ENCODE measurements around the gene ARSG. TPM values are rescaled to one million over a fixed set of nuclear protein-coding genes. Genes with fewer than 3 reads are reported as not detected.

Gene ARSG
- total and polyA plus RNA-seq, 2 of the 4 experiments (the other 2 are of a cell fraction): 2.9 to 3.0 TPM

- intact Hi-C loops (cut with micrococcal nuclease): no loop called here
These were observed 1.8 kb upstream of the ARSG start for GRCh38 chr17:68289473-68289872.

More at GRCh38 chr17:68289473-68289872, 1.8 kb upstream of the ARSG start:
- Histone ChIP-seq H3K9me1 (ENCODE audit: insufficient read depth, low read length) (no peaks in the 10 kb centered on the region), H2AFZ (replicated peaks; ENCODE audit: low read length, poor library complexity) (no peak overlapping the region), H3K36me3 (ENCODE audit: control insufficient read depth, insufficient read depth, low read length) (no peaks in the 10 kb centered on the region), H4K91ac (ENCODE audit: insufficient read depth, low read depth, low read length) (no peak overlapping the region), H3K79me1 (ENCODE audit: low read depth in 1 of 2, low read length in 2 of 2) (no peaks in the 10 kb centered on the region), H2BK120ac (ENCODE audit: low read depth, low read length) (no peak overlapping the region), H3K4me3 (ENCODE audit: insufficient read depth, low read depth, low read length) (no peak overlapping the region), H3K9me3 (ENCODE audit: control insufficient read depth, insufficient read depth, low read length) (no peaks in the 10 kb centered on the region), H3K4me1 (ENCODE audit: control insufficient read depth, insufficient read depth, low read length) (peaks cover 3% of the 10 kb centered on the region), H4K20me1 (ENCODE audit: insufficient read depth, low read length) (no peaks in the 10 kb centered on the region; the same call in 1 of the 2 replicates), H2AK5ac (ENCODE audit: low read depth, low read length) (no peak overlapping the region), H3K56ac (ENCODE audit: extremely low read depth, insufficient read depth, low read length) (no peak overlapping the region), H3K23ac (ENCODE audit: low read depth, low read length) (no peak overlapping the region), H3K4me2 (ENCODE audit: low read depth, low read length) (no peak overlapping the region), H4K5ac (ENCODE audit: low read depth, low read length) (no peak overlapping the region), H2BK5ac (ENCODE audit: low read depth, low read length, poor library complexity, severe bottlenecking) (no peak overlapping the region), H2AK9ac (replicated peaks; ENCODE audit: low read depth, low read length, poor library complexity) (no peak overlapping the region), H3K9ac (ENCODE audit: low read depth, low read length) (no peak overlapping the region), H2BK20ac (ENCODE audit: low read depth, low read length) (no peak overlapping the region), H3K14ac (replicated peaks; ENCODE audit: low read depth, low read length) (no peak overlapping the region), H2BK15ac (ENCODE audit: low read depth, low read length) (no peak overlapping the region), H3K4ac (ENCODE audit: low read depth, low read length) (no peak overlapping the region), H3K27ac (ENCODE audit: insufficient read depth, low read length) (no peak overlapping the region), H3K18ac (ENCODE audit: low read depth, low read length) (no peak overlapping the region), H3K27me3 (ENCODE audit: control insufficient read depth, insufficient read depth, low read length) (peaks cover 20% of the 10 kb centered on the region), H4K8ac (ENCODE audit: low read depth in 2 of 2, low read length in 2 of 2) (no peak overlapping the region)
- no peak for TF ChIP-seq BHLHE40 (IDR thresholded peaks at IDR 0.05; ENCODE audit: low read depth, low read length)
- no peak for TF ChIP-seq MAFK (IDR thresholded peaks at IDR 0.05; ENCODE audit: low read depth, low read length)
- TF ChIP-seq, protein P1, sequence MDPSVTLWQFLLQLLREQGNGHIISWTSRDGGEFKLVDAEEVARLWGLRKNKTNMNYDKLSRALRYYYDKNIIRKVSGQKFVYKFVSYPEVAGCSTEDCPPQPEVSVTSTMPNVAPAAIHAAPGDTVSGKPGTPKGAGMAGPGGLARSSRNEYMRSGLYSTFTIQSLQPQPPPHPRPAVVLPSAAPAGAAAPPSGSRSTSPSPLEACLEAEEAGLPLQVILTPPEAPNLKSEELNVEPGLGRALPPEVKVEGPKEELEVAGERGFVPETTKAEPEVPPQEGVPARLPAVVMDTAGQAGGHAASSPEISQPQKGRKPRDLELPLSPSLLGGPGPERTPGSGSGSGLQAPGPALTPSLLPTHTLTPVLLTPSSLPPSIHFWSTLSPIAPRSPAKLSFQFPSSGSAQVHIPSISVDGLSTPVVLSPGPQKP (IDR thresholded peaks at IDR 0.05; ENCODE audit: borderline replicate concordance, low read depth, low read length): no peak
- no peak for TF ChIP-seq RAD21 (IDR thresholded peaks at IDR 0.05; ENCODE audit: low read length)
- TF ChIP-seq, protein P2, sequence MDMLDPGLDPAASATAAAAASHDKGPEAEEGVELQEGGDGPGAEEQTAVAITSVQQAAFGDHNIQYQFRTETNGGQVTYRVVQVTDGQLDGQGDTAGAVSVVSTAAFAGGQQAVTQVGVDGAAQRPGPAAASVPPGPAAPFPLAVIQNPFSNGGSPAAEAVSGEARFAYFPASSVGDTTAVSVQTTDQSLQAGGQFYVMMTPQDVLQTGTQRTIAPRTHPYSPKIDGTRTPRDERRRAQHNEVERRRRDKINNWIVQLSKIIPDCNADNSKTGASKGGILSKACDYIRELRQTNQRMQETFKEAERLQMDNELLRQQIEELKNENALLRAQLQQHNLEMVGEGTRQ (IDR thresholded peaks at IDR 0.05; ENCODE audit: low read depth, low read length): no peak
- TF ChIP-seq CHD1 (IDR thresholded peaks at IDR 0.05; ENCODE audit: low read depth, low read length): no peak
- no peak for TF ChIP-seq CEBPB (IDR thresholded peaks at IDR 0.05; ENCODE audit: low read depth, low read length)
- no peak for TF ChIP-seq NFE2L2 (IDR thresholded peaks at IDR 0.05; ENCODE audit: low read depth, low read length)
- no peak for TF ChIP-seq MXI1 (IDR thresholded peaks at IDR 0.05; ENCODE audit: borderline replicate concordance, low read depth, low read length)
- TF ChIP-seq RFX5 (IDR thresholded peaks at IDR 0.05; ENCODE audit: low read depth, low read length): no peak
- TF ChIP-seq POLR2A (IDR thresholded peaks at IDR 0.05; ENCODE audit: low read depth, low read length): no peak
- TF ChIP-seq FOS (IDR thresholded peaks at IDR 0.05; ENCODE audit: low read depth, low read length): no peak
- TF ChIP-seq MAZ (IDR thresholded peaks at IDR 0.05; ENCODE audit: borderline replicate concordance, low read depth, low read length): no peak
- no peak for TF ChIP-seq SMC3 (IDR thresholded peaks at IDR 0.05; ENCODE audit: low read depth, low read length)
- no peak for TF ChIP-seq RCOR1 (IDR thresholded peaks at IDR 0.05; ENCODE audit: insufficient replicate concordance, low read length)
- TF ChIP-seq CTCF (conservative IDR thresholded peaks at IDR 0.05; ENCODE audit: low read depth, low read length): no peak
- DNase-seq: no peak
- ChIA-PET CTCF (interaction anchor here (0.5 kb wide), 1 partner anchor 117 kb away, joined by 3 read pairs; no protein-coding TSS in a partner anchor), POLR2A (ENCODE audit: unreplicated experiment) (interaction anchor here (1.7 kb wide), 1 partner anchor 109 kb away, joined by 4 read pairs; no protein-coding TSS in a partner anchor)
- dilution Hi-C loops (cut with HindIII; ENCODE audit: low sequenced_read_pairs, unreplicated experiment): no loop called here
- 50% methylated on average over 4 of the region's 7 CpGs; no CpG with 5 or more reads in 1 of the 2 experiments for WGBS, 2 experiments (ENCODE audit: extremely low coverage in 2 of 2, insufficient read length in 1 of 2)
- no peak for ATAC-seq (ENCODE audit: low read depth)
- BruUV-seq (replicated peaks): no TSS peak
- in situ Hi-C loops (cut with MboI; ENCODE audit: low sequenced_read_pairs): no loop called here

Measured in IMR-90 (cell line).